Small intestine (tissue), 7 donors: ENCODE results near the gene RPL10. TPM values are rescaled to one million over a fixed set of nuclear protein-coding genes. Genes with fewer than 3 reads are reported as not detected.
A peak's percentile ranks its signal among the peaks of the same experiment; 100 is the strongest.

ENCODE experiments used
- DNase-seq, 2 donors: peaks; one replicate each; pipeline versions ENCODE4 v3.0.0 to v3.0.0-alpha.2; 2013
- FAIRE-seq: peaks from 2 replicates; lab custom pipeline; 2012; peaks lifted over from hg19 to GRCh38; lab: Jason Lieb, UNC
- H3K27ac ChIP-seq, 3 donors: one replicate each; pipeline ENCODE4 v1.5.1; 2013; ENCODE audit warnings: low read length in 2 of 3, mild to moderate bottlenecking in 2 of 3, control low read depth in 1 of 3, inconsistent platforms in 1 of 3, low read depth in 1 of 3, moderate library complexity in 1 of 3
- H3K27me3 ChIP-seq, 3 donors: one replicate each; pipeline ENCODE4 v1.6.1; 2013; ENCODE audit warnings: low read length in 3 of 3, inconsistent platforms in 1 of 3; ENCODE audit not compliant: control insufficient read depth in 3 of 3, insufficient read depth in 3 of 3
- H3K36me3 ChIP-seq, 3 donors: one replicate each; pipeline ENCODE4 v1.6.1; 2013; ENCODE audit warnings: low read length in 3 of 3, inconsistent platforms in 1 of 3, low read depth in 1 of 3, mild to moderate bottlenecking in 1 of 3, moderate library complexity in 1 of 3; ENCODE audit not compliant: control insufficient read depth in 3 of 3, insufficient read depth in 2 of 3
- H3K4me1 ChIP-seq, 3 donors: one replicate each; pipeline ENCODE4 v1.6.1; 2013; ENCODE audit warnings: low read length in 2 of 3, inconsistent platforms in 1 of 3, low read depth in 1 of 3, mild to moderate bottlenecking in 1 of 3, moderate library complexity in 1 of 3; ENCODE audit not compliant: control insufficient read depth in 3 of 3, insufficient read depth in 2 of 3
- H3K4me3 ChIP-seq, 3 donors: one replicate each; pipeline ENCODE4 v1.5.1; 2013; ENCODE audit warnings: low read length in 3 of 3, control low read depth in 1 of 3, inconsistent platforms in 1 of 3, low read depth in 1 of 3, mild to moderate bottlenecking in 1 of 3, moderate library complexity in 1 of 3
- H3K9me3 ChIP-seq, 2 donors: one replicate each; pipeline ENCODE4 v1.6.1; 2013; ENCODE audit warnings: low read depth in 1 of 2, low read length in 1 of 2; ENCODE audit not compliant: control insufficient read depth in 2 of 2, insufficient read depth in 1 of 2
- WGBS, 3 donors: extraction: QIAGEN DNeasy Blood & Tissue Kit; methylation state at CpG; one replicate each; pipeline ENCODE4 v1.1.7; 2013; 5-methylcytosine and 5-hydroxymethylcytosine counted together
- polyA plus RNA-seq, 4 donors: library from polyadenylated mRNA; stranded (reverse) in 3 of 4; unstranded in 1 of 4; fragments of 200-250 nt in 3 of 4; fragments of 120-200 nt in 1 of 4; gene quantifications; one replicate each; pipeline versions ENCODE4 v1.2.1 to v1.2.3, GENCODE V29; 2013
- donor health status: healthy with polysubstance abuse.
- donor health status: control.
- donor health status: control.
- donor health status: Bipolar disorder and iron deficiency.
- donor health status: healthy.

RPL10 gene
- polyA plus RNA-seq, 4 donors, result 3,043 to 5,653 (median 5,166) TPM

DNA sequence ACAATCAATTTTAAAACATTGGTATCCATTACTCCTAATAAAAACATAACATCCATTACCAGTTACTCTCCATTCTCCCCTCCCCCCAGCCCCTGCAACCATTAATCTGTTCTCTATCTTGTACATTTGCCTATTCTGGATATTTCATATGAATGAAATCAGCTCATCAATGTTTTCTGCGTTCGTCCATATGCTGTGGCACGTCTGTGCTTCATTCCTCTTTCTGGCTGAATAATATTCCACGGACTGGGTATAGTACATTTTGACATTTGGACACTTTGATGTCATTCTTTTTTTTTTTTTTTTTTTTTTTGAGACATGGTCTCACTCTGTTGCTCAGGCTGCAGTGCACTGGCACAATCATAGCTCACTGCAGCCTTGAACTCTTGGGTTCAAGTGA lies 5.7 kb downstream of the RPL10 start:
- no peaks in the 10 kb centered on the region for H3K9me3 ChIP-seq
- DNase-seq (no peak), FAIRE-seq (no peak)
- H3K27ac ChIP-seq, result no peak overlapping the region
- H3K4me3 ChIP-seq, result no peak overlapping the region
- H3K36me3 ChIP-seq, result peaks cover 0 to 46% (median 3%) of the 10 kb centered on the region in 3 donors
- WGBS, 3 donors, result 85 to 92% (median 92%) methylated on average over 4 of the region's 4 CpGs
- peaks cover 0 to 11% (median 0%) of the 10 kb centered on the region in 3 donors for H3K4me1 ChIP-seq
- H3K27me3 ChIP-seq, result no peaks in the 10 kb centered on the region

DNA sequence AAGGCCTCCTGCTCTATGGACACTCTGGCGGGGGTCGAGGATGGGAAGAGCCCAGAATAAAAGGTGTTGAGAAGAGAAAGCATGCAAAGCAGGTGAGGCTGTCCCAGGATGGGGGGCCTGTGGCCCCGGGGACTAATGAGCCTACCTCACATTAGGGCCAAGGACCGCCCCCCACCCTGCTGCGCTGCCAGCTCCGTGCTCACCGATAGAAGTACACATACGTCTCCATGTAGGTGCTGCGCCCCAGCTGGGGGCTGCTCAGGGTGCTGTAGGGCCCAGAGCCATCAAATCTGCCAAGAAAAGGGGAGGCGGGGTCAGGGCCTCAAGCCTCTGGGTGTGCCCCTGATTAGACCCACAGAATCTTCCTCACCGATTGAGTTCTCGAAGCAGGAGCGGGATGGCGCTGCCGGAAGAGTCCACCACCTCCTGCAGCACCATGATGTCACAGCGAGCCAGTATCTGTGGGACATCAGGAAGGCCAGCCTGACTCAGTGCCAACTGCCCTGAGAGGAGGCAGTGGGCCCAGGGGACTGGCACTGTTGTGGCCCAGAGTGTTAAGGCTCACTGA lies 6.5 kb downstream of the RPL10 start:
- Histone ChIP-seq H3K4me1 (peaks cover 0 to 17% (median 0%) of the 10 kb centered on the region in 3 donors), H3K27ac (no peak overlapping the region), H3K4me3 (no peak overlapping the region), H3K27me3 (no peaks in the 10 kb centered on the region), H3K9me3 (no peaks in the 10 kb centered on the region), H3K36me3 (peaks cover 0 to 38% (median 3%) of the 10 kb centered on the region in 3 donors)
- no peak for DNase-seq
- 91 to 96% (median 95%) methylated on average over 14 to 16 of the region's 16 CpGs for WGBS, 3 donors
- FAIRE-seq, result no peak

DNA sequence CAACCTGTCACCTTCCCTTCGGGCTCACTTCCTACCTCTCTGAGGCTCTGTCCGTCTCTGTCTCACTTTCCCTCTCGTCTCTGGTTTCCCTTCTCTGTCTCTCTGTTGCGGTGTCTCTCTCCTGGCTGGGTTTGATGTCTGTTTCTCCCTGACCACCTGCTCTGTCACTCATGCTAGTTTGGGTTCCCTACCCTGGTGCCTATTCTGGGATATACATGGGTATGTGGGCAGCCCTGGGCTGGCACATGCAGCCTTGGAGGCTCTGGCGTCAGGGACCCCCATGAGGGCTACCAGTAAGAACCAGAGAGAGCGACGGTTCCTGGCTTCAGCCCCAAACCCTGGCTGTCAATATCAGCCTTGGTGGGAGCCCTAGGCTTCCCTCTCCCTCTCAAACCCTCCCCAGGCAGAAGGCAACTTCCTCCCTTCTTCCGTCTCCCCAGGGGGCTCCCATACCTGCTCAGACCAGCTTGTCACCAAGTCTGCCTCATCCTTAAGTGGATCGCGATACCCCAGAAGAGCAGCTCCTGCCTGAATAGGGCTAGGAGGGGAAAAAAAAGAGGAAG lies 10.6 kb downstream of the RPL10 start:
- no peaks in the 10 kb centered on the region for H3K9me3 ChIP-seq
- H3K36me3 ChIP-seq, result peaks cover 0 to 14% (median 0%) of the 10 kb centered on the region in 3 donors
- H3K4me3 ChIP-seq, result peak overlapping the region in 2 of 3 donors; percentile 43 to 45
- FAIRE-seq, result no peak
- peak overlapping the region; percentile 53 to 93 (median 84) for H3K27ac ChIP-seq
- H3K4me1 ChIP-seq, result peaks cover 0 to 20% (median 0%) of the 10 kb centered on the region in 3 donors
- H3K27me3 ChIP-seq, result no peaks in the 10 kb centered on the region
- DNase-seq, result no peak
- WGBS, 3 donors, result 40 to 65% (median 57%) methylated on average over 4 to 10 of the region's 10 CpGs

DNA sequence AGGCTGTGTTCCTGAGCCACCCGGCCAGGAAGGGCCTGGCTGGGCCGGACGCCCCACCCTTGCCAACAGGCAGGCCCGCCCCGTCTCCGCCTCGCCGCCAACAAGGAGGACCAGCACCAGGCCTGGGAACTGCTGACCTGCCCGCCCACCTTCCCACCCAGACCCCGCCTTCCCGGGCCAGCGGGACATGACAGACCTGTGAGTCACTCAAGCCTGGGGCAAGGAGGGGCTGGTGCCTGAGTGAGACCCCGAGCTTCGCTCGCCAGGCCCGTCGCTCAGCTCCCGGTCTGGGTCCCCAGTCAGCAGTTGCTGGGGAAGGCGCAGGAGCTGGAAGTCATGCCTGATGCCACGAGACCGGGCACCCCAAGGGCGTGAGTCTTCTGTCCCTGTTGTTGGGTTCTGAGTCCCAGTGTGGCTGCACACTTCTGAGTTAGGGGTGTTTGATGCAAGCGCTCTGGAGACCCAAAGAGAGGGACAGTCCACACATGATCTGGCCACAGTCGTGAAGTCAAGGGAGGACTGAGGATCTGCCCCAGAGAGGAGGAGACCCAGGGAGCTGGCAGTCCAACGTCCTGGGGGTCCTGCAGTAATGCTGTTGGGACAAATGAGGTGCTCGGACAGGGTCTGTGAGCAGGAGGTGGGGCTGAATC lies 11.2 kb downstream of the RPL10 start, which contains the start of gene DNASE1L1:
Gene DNASE1L1 (minus strand): TSS at position 33 of the 650 bp plus-strand sequence. CDS start 3,686 bp downstream, outside the sequence.
- H3K4me3 ChIP-seq, result peak within 1 kb of the TSS in 2 of 3 donors; percentile 43 to 45
- DNase-seq, result peak; percentile 82 to 86
- no peaks in the 10 kb centered on the region for H3K27me3 ChIP-seq
- no peaks in the 10 kb centered on the region for H3K9me3 ChIP-seq
- FAIRE-seq, result no peak
- H3K36me3 ChIP-seq, result peaks cover 0 to 18% (median 0%) of the 10 kb centered on the region in 3 donors
- H3K27ac ChIP-seq, result peak within 1 kb of the TSS; percentile 76 to 93 (median 84)
- WGBS, 3 donors, result 27 to 51% (median 33%) methylated on average over 19 to 26 of the region's 26 CpGs
- H3K4me1 ChIP-seq, result peaks cover 0 to 20% (median 0%) of the 10 kb centered on the region in 3 donors

DNA sequence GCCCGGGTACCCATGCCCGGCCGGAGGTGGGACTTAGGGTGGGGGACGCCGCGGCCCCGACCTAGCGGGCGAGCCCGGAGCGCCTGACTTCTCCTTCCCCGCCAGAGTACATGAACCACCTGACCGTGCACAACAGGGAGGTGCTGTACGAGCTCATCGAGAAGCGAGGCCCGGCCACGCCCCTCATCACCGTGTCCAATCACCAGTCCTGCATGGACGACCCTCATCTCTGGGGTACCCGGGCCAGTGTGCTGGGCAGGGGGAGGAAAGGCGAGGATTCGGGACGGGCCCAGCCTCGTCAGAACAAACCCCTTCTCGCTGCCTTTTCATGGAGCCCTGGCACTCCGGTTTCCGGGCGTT lies 13.8 kb downstream of the RPL10 start:
- no peak for FAIRE-seq
- H3K36me3 ChIP-seq, result peaks cover 0 to 14% (median 0%) of the 10 kb centered on the region in 3 donors
- WGBS, 3 donors, result 1 to 34% (median 5%) methylated on average over 15 to 29 of the region's 29 CpGs
- H3K9me3 ChIP-seq, result no peaks in the 10 kb centered on the region
- peaks cover 0 to 20% (median 0%) of the 10 kb centered on the region in 3 donors for H3K4me1 ChIP-seq
- H3K27me3 ChIP-seq, result no peaks in the 10 kb centered on the region
- peak overlapping the region; percentile 80 to 93 (median 86) for H3K27ac ChIP-seq
- H3K4me3 ChIP-seq, result peak overlapping the region; percentile 61 to 70 (median 62)
- DNase-seq, result peak; percentile 64 to 74

DNA sequence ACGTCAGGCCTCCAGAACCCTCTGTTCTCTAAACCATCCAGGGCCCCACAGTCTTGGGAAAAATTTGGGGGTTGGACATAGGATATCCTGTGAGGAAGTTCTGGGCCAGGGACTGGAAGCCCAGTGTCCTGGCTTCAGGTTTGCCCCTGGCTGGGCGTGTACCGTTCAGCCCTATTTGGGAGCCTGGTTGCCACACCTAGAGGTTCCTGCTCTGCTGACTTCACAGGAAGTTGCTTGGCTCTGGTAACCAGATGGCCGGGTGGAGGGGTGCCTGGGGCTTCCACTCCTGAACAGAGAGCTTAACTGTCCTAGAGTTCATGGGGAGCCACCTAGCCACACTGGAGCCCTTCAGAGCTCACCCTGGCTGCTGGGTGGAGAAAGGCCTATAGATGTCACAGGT lies 14.3 kb downstream of the RPL10 start:
- H3K27me3 ChIP-seq, result no peaks in the 10 kb centered on the region
- H3K4me3 ChIP-seq, result peak overlapping the region in 2 of 3 donors; percentile 61 to 62
- WGBS, 3 donors, result 13 to 41% (median 17%) methylated on average over 3 to 4 of the region's 4 CpGs
- H3K27ac ChIP-seq, result peak overlapping the region; percentile 58 to 93 (median 86)
- H3K36me3 ChIP-seq, result peaks cover 0 to 17% (median 0%) of the 10 kb centered on the region in 3 donors
- no peaks in the 10 kb centered on the region for H3K9me3 ChIP-seq
- H3K4me1 ChIP-seq, result peaks cover 0 to 20% (median 0%) of the 10 kb centered on the region in 3 donors
- FAIRE-seq, result no peak
- no peak for DNase-seq

DNA sequence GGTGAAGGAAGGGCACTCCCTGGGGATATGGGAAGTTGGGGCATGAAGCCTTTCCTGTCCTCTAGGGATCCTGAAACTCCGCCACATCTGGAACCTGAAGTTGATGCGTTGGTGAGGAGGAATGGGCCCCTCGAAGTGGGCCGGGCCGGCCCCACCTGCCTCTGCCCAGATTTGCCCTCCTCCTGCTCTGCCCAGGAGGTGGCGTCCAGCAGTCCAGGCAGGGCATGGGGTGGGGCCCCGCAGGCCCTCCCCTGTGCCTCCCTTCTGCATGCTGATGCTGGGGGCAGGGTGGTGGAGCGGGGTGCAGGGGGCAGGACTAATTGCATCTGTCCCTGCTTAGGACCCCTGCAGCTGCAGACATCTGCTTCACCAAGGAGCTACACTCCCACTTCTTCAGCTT lies 15.0 kb downstream of the RPL10 start:
- H3K27ac ChIP-seq, result peak overlapping the region in 1 of 3 donors; percentile 86
- FAIRE-seq, result no peak
- H3K36me3 ChIP-seq, result peaks cover 0 to 17% (median 0%) of the 10 kb centered on the region in 3 donors
- H3K9me3 ChIP-seq, result no peaks in the 10 kb centered on the region
- WGBS, 3 donors, result 70 to 83% (median 76%) methylated on average over 2 to 8 of the region's 8 CpGs
- H3K27me3 ChIP-seq, result no peaks in the 10 kb centered on the region
- no peak for DNase-seq
- H3K4me3 ChIP-seq, result no peak overlapping the region
- peaks cover 0 to 20% (median 0%) of the 10 kb centered on the region in 3 donors for H3K4me1 ChIP-seq

DNA sequence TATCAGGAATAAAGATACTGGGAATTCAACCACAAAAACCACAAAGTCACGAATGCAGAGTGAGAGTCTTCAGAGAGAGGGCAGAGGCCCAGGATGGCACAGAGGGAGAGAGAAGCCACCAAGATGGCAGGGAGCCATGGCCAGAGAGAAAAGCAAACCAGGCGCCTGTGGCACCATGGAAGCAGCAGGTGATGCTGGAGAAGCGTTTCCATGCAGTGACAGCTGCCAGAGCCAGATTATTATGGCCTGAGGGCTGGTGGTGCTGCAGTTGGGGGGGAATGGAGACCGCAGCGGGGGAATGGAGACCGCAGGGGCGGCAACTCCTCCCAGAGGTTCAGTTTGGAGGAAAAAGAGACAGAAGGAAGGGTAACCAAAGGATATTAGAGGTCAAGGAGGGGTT lies 19.0 kb downstream of the RPL10 start:
- H3K27me3 ChIP-seq, result no peaks in the 10 kb centered on the region
- FAIRE-seq, result no peak
- peaks cover 0 to 6% (median 0%) of the 10 kb centered on the region in 3 donors for H3K4me1 ChIP-seq
- H3K27ac ChIP-seq, result no peak overlapping the region
- peaks cover 0 to 40% (median 0%) of the 10 kb centered on the region in 3 donors for H3K36me3 ChIP-seq
- WGBS, 3 donors, result 76 to 86% (median 83%) methylated on average over 7 of the region's 7 CpGs
- no peak for DNase-seq
- no peak overlapping the region for H3K4me3 ChIP-seq
- no peaks in the 10 kb centered on the region for H3K9me3 ChIP-seq
